ENCODE data around the gene EIF4ENIF1. TPM values are rescaled to one million over a fixed set of nuclear protein-coding genes. Genes with fewer than 3 reads are reported as not detected.
"Not testable (repeated sequence)": the region's sequence is repeated elsewhere in the genome, so short reads cannot be mapped to it uniquely, and the experiment has no call there.

Gene EIF4ENIF1
- total RNA-seq, 1 donor from 2014 or later, result 105 TPM

DNA sequence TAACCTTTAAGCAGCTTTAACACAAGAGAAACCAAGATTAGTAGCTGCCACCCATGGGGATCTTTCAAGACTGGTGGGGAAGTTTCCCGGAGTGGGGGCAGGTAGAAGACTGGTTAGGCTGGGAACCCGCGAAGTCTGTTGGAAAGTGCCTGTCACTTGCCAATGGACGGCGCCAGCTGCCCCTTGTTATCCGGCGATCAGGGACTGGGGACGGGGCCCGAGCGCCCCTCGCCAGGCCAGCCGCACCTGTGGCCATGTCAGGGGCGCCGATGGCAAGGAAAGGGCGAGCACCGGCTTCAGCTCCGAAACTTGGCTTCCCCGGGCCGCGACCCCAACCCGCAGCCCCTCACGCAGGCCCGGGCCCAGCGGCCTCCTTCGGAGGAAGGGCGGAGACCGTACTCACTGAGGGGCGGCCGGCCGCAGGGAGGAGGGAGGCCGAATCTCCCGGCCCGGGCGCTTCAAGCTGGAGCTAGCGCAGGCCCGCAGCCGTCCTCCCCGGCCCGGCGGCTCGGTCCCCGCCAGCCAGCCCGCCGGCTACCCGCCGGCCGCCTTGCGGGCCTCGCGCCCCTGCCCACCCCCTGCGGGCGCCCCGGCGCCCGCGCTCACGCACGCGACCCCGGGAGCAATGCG lies 539 bp downstream of the EIF4ENIF1 start:
- intact Hi-C loops (cut with micrococcal nuclease), result loop anchor here (1.0 to 5.0 kb wide), 5 partner anchors 7 to 142 kb away; partner anchors contain the start of genes PATZ1 and SFI1
- H3K36me3 Mint-ChIP-seq (ENCODE audit: low read depth), result peaks cover 40% of the 10 kb centered on the region
- H3K27me3 Mint-ChIP-seq (ENCODE audit: insufficient read depth), result no peaks in the 10 kb centered on the region
- peaks cover 63% of the 10 kb centered on the region for H3K4me1 Mint-ChIP-seq (ENCODE audit: low read depth)
- peak overlapping the region; percentile 91 for H3K4me3 Mint-ChIP-seq
- DNase-seq (ENCODE audit: low spot score), result peak; percentile 14
- no peaks in the 10 kb centered on the region for H3K9me3 Mint-ChIP-seq
- H3K27ac Mint-ChIP-seq, result peak overlapping the region; percentile 80

DNA sequence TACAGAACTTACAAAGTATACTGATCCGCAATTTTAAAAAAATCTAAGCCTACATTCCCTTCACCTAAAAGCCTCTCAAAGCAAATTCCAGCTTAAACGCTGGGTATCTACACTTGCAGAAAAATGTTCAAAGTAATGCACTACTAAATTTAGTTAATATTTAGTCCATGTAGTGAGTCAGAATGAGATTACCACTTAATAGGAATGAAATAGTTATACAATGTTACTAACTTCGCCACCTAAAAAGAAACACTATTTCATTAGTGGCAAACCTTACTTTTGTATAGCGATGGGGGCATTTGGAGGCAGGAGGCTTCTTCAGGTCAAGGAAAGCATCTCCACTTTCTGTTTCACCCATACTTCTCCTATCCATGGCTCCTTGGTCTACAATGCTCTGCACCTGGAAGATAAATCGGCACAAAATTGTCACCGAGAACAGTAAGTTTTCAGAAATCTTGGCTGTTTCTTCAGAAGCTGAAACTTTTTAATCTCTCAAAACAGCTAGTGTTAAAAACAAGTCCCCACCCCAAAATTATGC lies 1.2 kb downstream of the EIF4ENIF1 start:
- H3K4me3 Mint-ChIP-seq, result peak overlapping the region; percentile 91
- intact Hi-C loops (cut with micrococcal nuclease), result loop anchor here (1.0 to 5.0 kb wide), 5 partner anchors 8 to 142 kb away; partner anchors contain the start of genes PATZ1 and SFI1
- no peaks in the 10 kb centered on the region for H3K27me3 Mint-ChIP-seq (ENCODE audit: insufficient read depth)
- peaks cover 66% of the 10 kb centered on the region for H3K4me1 Mint-ChIP-seq (ENCODE audit: low read depth)
- peak overlapping the region; percentile 80 for H3K27ac Mint-ChIP-seq
- DNase-seq (ENCODE audit: low spot score), result no peak
- peaks cover 46% of the 10 kb centered on the region for H3K36me3 Mint-ChIP-seq (ENCODE audit: low read depth)
- H3K9me3 Mint-ChIP-seq, result no peaks in the 10 kb centered on the region

DNA sequence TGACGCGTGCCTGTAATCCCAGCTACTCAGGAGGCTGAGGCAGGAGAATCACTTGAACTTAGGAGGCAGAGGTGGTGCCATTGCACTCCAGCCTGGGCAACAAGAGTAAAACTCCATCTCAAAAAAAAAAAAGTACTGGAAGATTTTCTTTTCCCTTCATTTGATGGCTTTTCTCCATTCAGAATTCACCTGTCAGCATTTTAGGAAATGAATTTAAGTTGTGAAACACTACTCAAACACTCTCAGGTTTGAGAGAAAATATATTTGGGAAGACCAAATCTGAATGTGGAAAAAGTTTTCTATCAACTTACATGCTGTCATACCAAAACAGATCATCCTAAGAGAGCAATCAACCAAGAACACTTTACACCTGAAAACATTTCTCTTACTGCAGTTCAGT lies 2.7 kb downstream of the EIF4ENIF1 start:
- intact Hi-C loops (cut with micrococcal nuclease), result loop anchor here (5.0 kb wide), 1 partner anchor 35 kb away; no protein-coding TSS in a partner anchor
- Mint-ChIP-seq H3K4me3 (peak overlapping the region; percentile 91), H3K27ac (peak overlapping the region; percentile 48), H3K9me3 (no peaks in the 10 kb centered on the region), H3K27me3 (ENCODE audit: insufficient read depth) (no peaks in the 10 kb centered on the region), H3K4me1 (ENCODE audit: low read depth) (peaks cover 61% of the 10 kb centered on the region), H3K36me3 (ENCODE audit: low read depth) (peaks cover 57% of the 10 kb centered on the region)
- DNase-seq (ENCODE audit: low spot score), result no peak

DNA sequence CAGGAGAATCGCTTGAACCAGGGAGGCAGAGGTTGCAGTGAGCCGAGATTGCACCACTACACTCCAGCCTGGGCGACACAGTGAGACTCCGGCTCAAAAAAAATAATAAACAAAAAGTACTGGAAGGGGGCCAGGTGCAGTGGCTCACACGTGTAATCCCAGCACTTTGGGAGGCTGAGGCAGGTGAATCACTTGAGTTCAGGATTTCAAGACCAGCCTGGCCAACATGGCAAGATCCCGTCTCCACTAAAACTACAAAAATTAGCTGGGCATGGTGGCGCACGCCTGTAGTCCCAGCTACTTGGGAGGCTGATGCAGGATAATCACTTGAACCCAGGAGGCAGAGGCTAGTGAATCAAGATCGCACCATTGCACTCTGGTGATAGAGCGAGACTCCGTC lies 3.3 kb downstream of the EIF4ENIF1 start:
- Mint-ChIP-seq H3K4me1 (ENCODE audit: low read depth) (peaks cover 55% of the 10 kb centered on the region), H3K36me3 (ENCODE audit: low read depth) (peaks cover 62% of the 10 kb centered on the region), H3K4me3 (peak overlapping the region; percentile 91)
- H3K9me3 Mint-ChIP-seq; DNase-seq (ENCODE audit: low spot score); H3K27me3 Mint-ChIP-seq (ENCODE audit: insufficient read depth); H3K27ac Mint-ChIP-seq: not testable (repeated sequence)
- intact Hi-C loops (cut with micrococcal nuclease), result loop anchor here (5.0 kb wide), 1 partner anchor 34 kb away; no protein-coding TSS in a partner anchor

DNA sequence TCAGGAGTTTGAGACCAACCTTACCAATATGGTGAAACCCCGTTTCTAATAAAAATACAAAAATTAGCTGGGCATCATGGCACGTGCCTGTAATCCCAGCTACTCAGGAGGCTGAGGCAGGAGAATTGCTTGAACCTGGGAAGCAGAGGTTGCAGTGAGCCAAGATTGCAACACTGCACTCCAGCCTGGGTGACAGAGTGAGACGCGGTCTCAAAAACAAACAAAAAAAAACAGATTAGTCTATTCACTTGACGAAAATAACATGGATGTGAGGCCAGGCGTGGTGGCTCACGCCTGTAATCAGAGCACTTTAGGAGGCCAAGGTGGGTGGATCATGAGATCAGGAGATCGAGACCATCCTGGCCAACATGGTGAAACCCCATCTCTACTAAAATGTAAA lies 7.2 kb downstream of the EIF4ENIF1 start:
- Mint-ChIP-seq H3K4me1 (ENCODE audit: low read depth) (peaks cover 38% of the 10 kb centered on the region), H3K36me3 (ENCODE audit: low read depth) (peaks cover 73% of the 10 kb centered on the region)
- H3K9me3 Mint-ChIP-seq; DNase-seq (ENCODE audit: low spot score); H3K27me3 Mint-ChIP-seq (ENCODE audit: insufficient read depth); intact Hi-C loops (cut with micrococcal nuclease); H3K4me3 Mint-ChIP-seq; H3K27ac Mint-ChIP-seq: not testable (repeated sequence)

DNA sequence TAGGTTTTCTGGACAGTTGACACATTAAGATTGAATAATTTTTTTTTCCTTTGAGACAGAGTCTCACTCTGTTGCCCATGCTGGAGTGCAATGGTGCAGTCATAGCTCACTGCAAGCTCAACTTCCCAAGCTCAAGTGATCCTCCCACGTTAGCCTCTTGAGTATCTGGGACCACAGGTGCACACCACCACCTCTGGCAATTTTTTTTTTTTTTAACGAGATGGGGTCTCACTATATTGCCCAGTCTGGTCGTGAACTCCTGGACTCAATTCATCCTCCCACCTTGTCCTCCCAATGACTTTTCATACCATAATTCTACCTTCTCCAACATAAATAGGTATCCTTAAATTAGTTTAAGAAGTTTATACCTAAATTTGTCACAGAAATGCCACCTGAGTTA lies 8.5 kb downstream of the EIF4ENIF1 start:
- no peak for DNase-seq (ENCODE audit: low spot score)
- no peaks in the 10 kb centered on the region for H3K9me3 Mint-ChIP-seq
- intact Hi-C loops (cut with micrococcal nuclease), result no loop called here
- H3K27ac Mint-ChIP-seq, result no peak overlapping the region
- H3K4me3 Mint-ChIP-seq, result no peak overlapping the region
- H3K4me1 Mint-ChIP-seq (ENCODE audit: low read depth), result peaks cover 37% of the 10 kb centered on the region
- no peaks in the 10 kb centered on the region for H3K27me3 Mint-ChIP-seq (ENCODE audit: insufficient read depth)
- peaks cover 68% of the 10 kb centered on the region for H3K36me3 Mint-ChIP-seq (ENCODE audit: low read depth)

DNA sequence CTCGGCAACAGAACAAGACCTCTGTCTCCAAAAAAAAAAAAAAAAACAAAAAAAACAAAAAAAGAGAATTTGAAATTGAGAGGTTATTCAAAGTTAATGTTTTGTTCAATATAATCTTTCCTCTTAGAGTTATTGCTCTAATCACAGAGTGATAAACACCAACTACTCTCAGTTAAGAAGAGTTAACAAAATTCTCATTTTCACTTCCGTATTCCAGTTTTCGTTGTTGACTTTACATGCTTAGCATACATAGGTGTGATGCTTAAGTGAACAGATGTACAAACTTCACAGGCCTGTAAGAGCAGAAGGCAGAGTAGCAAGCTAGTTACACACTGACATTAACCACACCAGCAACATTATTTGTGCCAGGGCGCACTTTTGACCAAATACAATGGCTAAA lies 12.3 kb downstream of the EIF4ENIF1 start:
- H3K4me3 Mint-ChIP-seq, result no peak overlapping the region
- H3K36me3 Mint-ChIP-seq (ENCODE audit: low read depth), result peaks cover 54% of the 10 kb centered on the region
- peak overlapping the region; percentile 55 for H3K27ac Mint-ChIP-seq
- no peak for DNase-seq (ENCODE audit: low spot score)
- H3K27me3 Mint-ChIP-seq (ENCODE audit: insufficient read depth), result no peaks in the 10 kb centered on the region
- H3K4me1 Mint-ChIP-seq (ENCODE audit: low read depth), result peaks cover 34% of the 10 kb centered on the region
- intact Hi-C loops (cut with micrococcal nuclease), result no loop called here
- H3K9me3 Mint-ChIP-seq, result no peaks in the 10 kb centered on the region

DNA sequence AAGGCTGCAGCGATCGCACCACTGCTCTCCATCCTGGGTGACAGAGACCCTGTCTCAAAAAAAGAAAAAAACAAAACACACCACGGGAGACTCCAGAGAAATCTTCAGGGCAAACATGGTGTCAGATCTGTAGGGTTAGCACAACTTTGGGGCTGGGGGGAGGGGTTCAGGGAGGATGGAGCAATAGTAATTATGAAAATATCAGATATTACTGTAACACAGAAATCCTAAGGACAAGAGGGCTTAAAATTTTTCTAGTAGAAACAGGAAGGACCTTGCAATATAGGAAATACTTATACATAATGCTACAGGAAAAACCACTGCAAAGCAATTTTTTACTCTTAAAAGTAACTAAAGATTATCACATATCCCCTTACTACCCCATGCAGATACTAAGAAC lies 13.8 kb downstream of the EIF4ENIF1 start:
- Mint-ChIP-seq H3K4me1 (ENCODE audit: low read depth) (peaks cover 41% of the 10 kb centered on the region), H3K27me3 (ENCODE audit: insufficient read depth) (no peaks in the 10 kb centered on the region), H3K4me3 (no peak overlapping the region), H3K36me3 (ENCODE audit: low read depth) (peaks cover 49% of the 10 kb centered on the region), H3K9me3 (no peaks in the 10 kb centered on the region), H3K27ac (peak overlapping the region; percentile 44)
- DNase-seq (ENCODE audit: low spot score), result no peak
- intact Hi-C loops (cut with micrococcal nuclease), result no loop called here

DNA sequence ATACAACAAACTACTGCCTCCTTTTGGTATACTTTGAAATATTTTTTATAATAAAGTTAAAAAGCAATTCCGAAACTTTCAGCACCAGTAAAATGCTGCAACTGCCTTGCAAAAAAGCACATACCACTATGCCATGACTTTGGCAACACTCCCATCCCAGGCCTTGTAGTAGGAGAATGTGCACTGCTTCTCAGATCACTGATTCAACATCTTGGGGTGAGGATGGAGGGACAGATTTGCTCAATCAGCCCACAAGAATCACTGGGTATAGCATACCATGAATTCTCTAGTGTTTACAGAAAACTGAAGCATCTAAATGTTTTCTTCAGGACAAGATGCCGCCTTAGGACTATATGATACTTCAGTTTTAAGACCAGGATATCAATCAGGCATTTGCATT lies 14.9 kb downstream of the EIF4ENIF1 start:
- Mint-ChIP-seq H3K4me3 (no peak overlapping the region), H3K4me1 (ENCODE audit: low read depth) (peaks cover 41% of the 10 kb centered on the region), H3K27ac (no peak overlapping the region), H3K36me3 (ENCODE audit: low read depth) (peaks cover 43% of the 10 kb centered on the region), H3K27me3 (ENCODE audit: insufficient read depth) (no peaks in the 10 kb centered on the region), H3K9me3 (no peaks in the 10 kb centered on the region)
- no peak for DNase-seq (ENCODE audit: low spot score)
- intact Hi-C loops (cut with micrococcal nuclease), result no loop called here

DNA sequence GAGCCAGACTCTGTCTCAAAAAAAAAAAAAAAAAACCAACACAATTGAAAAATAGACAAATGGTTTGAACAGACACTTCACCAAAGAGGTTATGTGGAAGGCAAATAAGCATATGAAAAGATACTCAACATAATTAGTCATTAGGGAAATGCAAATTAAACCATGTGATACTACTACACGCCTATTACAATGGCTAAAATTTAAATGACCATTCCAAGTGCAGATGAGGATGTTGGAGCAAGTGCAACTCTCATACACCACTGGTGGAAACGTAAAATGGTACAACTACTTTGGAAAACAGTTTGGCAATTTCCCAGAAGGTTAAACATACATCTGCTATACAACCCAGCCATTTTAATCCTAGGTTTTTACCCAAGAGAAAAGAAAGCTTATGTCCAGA lies 24.3 kb downstream of the EIF4ENIF1 start:
- H3K4me3 Mint-ChIP-seq, result no peak overlapping the region
- peaks cover 21% of the 10 kb centered on the region for H3K4me1 Mint-ChIP-seq (ENCODE audit: low read depth)
- H3K27ac Mint-ChIP-seq, result no peak overlapping the region
- no peaks in the 10 kb centered on the region for H3K27me3 Mint-ChIP-seq (ENCODE audit: insufficient read depth)
- no peaks in the 10 kb centered on the region for H3K9me3 Mint-ChIP-seq
- H3K36me3 Mint-ChIP-seq (ENCODE audit: low read depth), result peaks cover 54% of the 10 kb centered on the region
- DNase-seq (ENCODE audit: low spot score), result no peak
- intact Hi-C loops (cut with micrococcal nuclease), result no loop called here

DNA sequence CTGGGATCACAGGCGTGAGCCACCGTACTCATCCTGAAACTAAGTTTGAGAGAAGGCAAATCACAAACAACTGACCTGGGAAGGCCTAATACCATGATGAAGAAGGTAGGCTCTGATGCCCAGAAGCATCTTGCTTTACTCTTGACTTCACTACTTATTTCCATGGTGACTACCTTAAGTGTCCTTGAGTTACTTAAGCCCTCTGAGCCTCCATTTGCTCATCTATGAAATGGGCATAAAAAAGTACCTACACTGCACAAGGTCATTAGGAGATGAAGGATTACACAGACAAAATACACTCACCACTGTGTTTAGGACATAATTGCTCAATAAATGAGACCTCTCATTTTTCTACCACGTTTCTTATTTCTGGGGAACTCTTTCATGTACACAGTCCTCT lies 27.9 kb downstream of the EIF4ENIF1 start:
- H3K4me3 Mint-ChIP-seq, result no peak overlapping the region
- H3K4me1 Mint-ChIP-seq (ENCODE audit: low read depth), result peaks cover 17% of the 10 kb centered on the region
- DNase-seq (ENCODE audit: low spot score), result no peak
- intact Hi-C loops (cut with micrococcal nuclease), result no loop called here
- H3K27ac Mint-ChIP-seq, result no peak overlapping the region
- H3K27me3 Mint-ChIP-seq (ENCODE audit: insufficient read depth), result no peaks in the 10 kb centered on the region
- peaks cover 59% of the 10 kb centered on the region for H3K36me3 Mint-ChIP-seq (ENCODE audit: low read depth)
- H3K9me3 Mint-ChIP-seq, result no peaks in the 10 kb centered on the region

DNA sequence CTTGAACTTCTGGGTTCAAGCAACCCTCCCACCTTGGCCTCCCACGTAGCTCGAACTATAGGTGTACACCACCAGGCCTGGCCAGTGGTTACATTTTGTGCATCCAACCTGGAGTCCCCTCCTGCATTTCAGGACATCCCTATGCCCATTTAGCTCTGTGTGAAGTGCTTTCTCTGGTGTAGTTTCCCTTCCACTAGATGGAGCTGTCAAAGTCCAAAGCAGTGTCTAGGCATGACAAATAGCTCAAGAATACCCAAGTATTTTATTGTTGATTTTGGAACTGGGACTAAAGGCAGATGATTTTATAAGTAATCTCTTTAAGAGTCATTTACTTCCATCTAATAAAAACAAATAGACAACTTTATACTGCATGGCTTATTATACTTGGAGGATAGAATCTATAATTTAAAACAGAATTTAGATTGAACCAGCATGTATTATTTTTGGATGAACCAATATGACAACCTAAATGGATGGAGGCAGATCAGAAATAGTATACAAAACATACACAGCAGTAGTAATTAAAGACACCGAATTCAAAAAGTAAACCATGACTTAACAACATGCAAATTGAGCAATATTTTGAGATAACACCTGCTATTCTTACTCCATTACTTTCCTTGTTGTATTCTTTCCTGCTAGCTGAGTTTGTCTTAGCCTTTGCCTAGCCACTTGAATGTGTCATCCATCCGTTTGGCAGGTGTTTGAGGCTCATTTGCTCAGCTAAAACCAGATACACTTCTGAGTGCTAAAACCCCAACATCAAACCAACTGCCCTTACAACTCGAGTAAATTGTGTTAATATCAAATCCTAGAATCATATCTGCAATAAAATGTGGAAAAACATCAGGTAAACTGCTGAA lies 37.7 kb downstream of the EIF4ENIF1 start:
- H3K4me3 Mint-ChIP-seq, result no peak overlapping the region
- no peaks in the 10 kb centered on the region for H3K4me1 Mint-ChIP-seq (ENCODE audit: low read depth)
- H3K27ac Mint-ChIP-seq, result peak overlapping the region; percentile 27
- H3K27me3 Mint-ChIP-seq (ENCODE audit: insufficient read depth), result no peaks in the 10 kb centered on the region
- DNase-seq (ENCODE audit: low spot score), result peak; percentile 6
- peaks cover 34% of the 10 kb centered on the region for H3K36me3 Mint-ChIP-seq (ENCODE audit: low read depth)
- intact Hi-C loops (cut with micrococcal nuclease), result loop anchor here (1.0 to 5.0 kb wide), 3 partner anchors 35 to 181 kb away; partner anchors contain the start of gene EIF4ENIF1
- no peaks in the 10 kb centered on the region for H3K9me3 Mint-ChIP-seq

DNA sequence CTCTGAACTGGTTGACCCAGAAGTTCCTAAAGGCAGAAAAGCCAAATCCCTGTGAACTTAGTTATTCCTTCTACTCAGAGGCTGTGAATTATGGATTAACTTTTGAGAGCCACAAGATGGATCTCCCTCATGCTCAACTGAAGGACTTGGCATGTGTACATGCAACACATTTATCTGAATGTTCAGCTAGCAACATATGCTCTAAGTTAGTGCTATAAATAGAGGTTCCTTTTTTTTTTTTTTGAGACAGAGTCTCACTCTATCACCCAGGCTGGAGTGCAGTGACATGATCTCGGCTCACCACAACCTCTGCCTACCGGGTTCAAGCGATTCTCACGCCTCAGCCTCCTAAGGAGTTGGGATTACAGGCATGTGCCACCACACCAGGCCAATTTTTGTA lies 40.1 kb downstream of the EIF4ENIF1 start:
- Mint-ChIP-seq H3K9me3 (no peaks in the 10 kb centered on the region), H3K27me3 (ENCODE audit: insufficient read depth) (no peaks in the 10 kb centered on the region), H3K4me1 (ENCODE audit: low read depth) (peaks cover 6% of the 10 kb centered on the region), H3K4me3 (no peak overlapping the region), H3K27ac (no peak overlapping the region), H3K36me3 (ENCODE audit: low read depth) (peaks cover 40% of the 10 kb centered on the region)
- intact Hi-C loops (cut with micrococcal nuclease), result no loop called here
- no peak for DNase-seq (ENCODE audit: low spot score)

Measured in activated T-helper 1 cell treated with anti-CD3 and anti-CD28 coated beads, Interleukin-12 subunit alpha, Interleukin-12 subunit beta, Interleukin-2, Interleukin-4 antibody, amounts not matched to agents 30 ng/mL and 10 ng/mL and 1 ng/mL, durations not matched to agents 14 hours and 24 hours and 36 hours (primary cell).